ENCODE data around the gene PDE4D.

- no peak for TF ChIP-seq CTCF (conservative IDR thresholded peaks at IDR 0.05 in 1 of 2, IDR thresholded peaks at IDR 0.05 in 1 of 2; ENCODE audit: extremely low read depth in 1 of 2, insufficient read depth in 1 of 2, low read depth in 1 of 2, low read length in 2 of 2)
- no peak for TF ChIP-seq EZH2 (IDR thresholded peaks at IDR 0.05; ENCODE audit: borderline replicate concordance, low read length)
Measured at GRCh38 chr5:59275510-59276324, 617.8 kb downstream of the PDE4D start.
